ENCODE results near the gene C9orf78. TPM values are rescaled to one million over a fixed set of nuclear protein-coding genes. Genes with fewer than 3 reads are reported as not detected.

Gene C9orf78
- total and polyA plus RNA-seq, 2 donors (not counting 1 experiment from before 2014, with no cell fraction given): 39.8 to 88.6 TPM

- DNase-seq (ENCODE audit: low read depth in 2 of 2): no peak
- TF ChIP-seq CTCF (conservative IDR thresholded peaks at IDR 0.05 in 1 of 2, IDR thresholded peaks at IDR 0.05 in 1 of 2; ENCODE audit: low read depth in 1 of 2, low read length in 2 of 2) (no peak), EZH2 (IDR thresholded peaks at IDR 0.05; ENCODE audit: low read length, missing control alignments) (no peak)
- Histone ChIP-seq H3K4me1 (ENCODE audit: control insufficient read depth, extremely low read depth, insufficient read depth, low read length) (no peaks in the 10 kb centered on the region), H3K27ac (ENCODE audit: insufficient read depth, low read length) (no peak overlapping the region), H4K20me1 (ENCODE audit: control insufficient read depth, extremely low read depth, insufficient read depth, low read length) (no peaks in the 10 kb centered on the region), H2AFZ (ENCODE audit: low read length) (no peak overlapping the region), H3K36me3 (ENCODE audit: control insufficient read depth, insufficient read depth, low read length) (peaks cover 4% of the 10 kb centered on the region), H3K4me2 (ENCODE audit: extremely low read depth, insufficient read depth, low read length) (no peak overlapping the region), H3K9ac (ENCODE audit: insufficient read depth, low read length) (no peak overlapping the region), H3K79me2 (ENCODE audit: control insufficient read depth, insufficient read depth, low read length) (no peaks in the 10 kb centered on the region), H3K4me3 (replicated peaks in 1 of 4; ENCODE audit: control extremely low read depth in 1 of 4, insufficient read depth in 1 of 4, low read depth in 3 of 4, low read length in 4 of 4) (no peak overlapping the region), H3K27me3 (ENCODE audit: control insufficient read depth, insufficient read depth, low read length) (no peaks in the 10 kb centered on the region), H3K9me3 (ENCODE audit: control insufficient read depth, insufficient read depth, low read depth, low read length) (no peaks in the 10 kb centered on the region)
Observed at GRCh38 chr9:129858167-129858962, 23.3 kb upstream of the C9orf78 start.

DNA sequence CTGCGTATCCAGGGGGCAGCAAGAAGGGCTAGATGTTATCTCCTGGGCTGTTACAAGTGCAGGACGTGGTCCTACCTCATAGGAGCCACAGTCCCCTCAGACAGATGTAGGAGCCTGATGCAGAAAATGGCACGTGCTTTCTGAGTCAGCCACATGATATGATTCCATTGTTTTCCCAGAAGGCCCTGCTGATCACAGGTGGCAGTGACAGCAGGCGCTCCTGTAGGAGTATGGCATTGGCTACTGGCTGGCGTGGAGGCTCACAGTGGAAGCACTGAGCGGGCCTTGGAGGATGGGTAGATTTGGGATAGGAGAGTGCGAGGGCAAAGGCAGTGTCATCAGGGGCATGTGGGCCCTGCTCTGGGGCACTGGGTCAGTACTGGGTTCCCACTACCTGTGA, 22.1 kb upstream of the C9orf78 start:
- Histone ChIP-seq H3K27me3 (ENCODE audit: control insufficient read depth, insufficient read depth, low read length) (no peaks in the 10 kb centered on the region), H3K9me3 (ENCODE audit: control insufficient read depth, insufficient read depth, low read depth, low read length) (no peaks in the 10 kb centered on the region), H3K36me3 (ENCODE audit: control insufficient read depth, insufficient read depth, low read length) (peaks cover 6% of the 10 kb centered on the region), H4K20me1 (ENCODE audit: control insufficient read depth, extremely low read depth, insufficient read depth, low read length) (no peaks in the 10 kb centered on the region), H3K4me2 (ENCODE audit: extremely low read depth, insufficient read depth, low read length) (no peak overlapping the region), H3K79me2 (ENCODE audit: control insufficient read depth, insufficient read depth, low read length) (no peaks in the 10 kb centered on the region), H2AFZ (ENCODE audit: low read length) (no peak overlapping the region), H3K4me3 (replicated peaks in 1 of 4; ENCODE audit: control extremely low read depth in 1 of 4, insufficient read depth in 1 of 4, low read depth in 3 of 4, low read length in 4 of 4) (no peak overlapping the region), H3K9ac (ENCODE audit: insufficient read depth, low read length) (no peak overlapping the region), H3K27ac (ENCODE audit: insufficient read depth, low read length) (no peak overlapping the region), H3K4me1 (ENCODE audit: control insufficient read depth, extremely low read depth, insufficient read depth, low read length) (no peaks in the 10 kb centered on the region)
- TF ChIP-seq EZH2 (IDR thresholded peaks at IDR 0.05; ENCODE audit: low read length, missing control alignments) (no peak), CTCF (conservative IDR thresholded peaks at IDR 0.05 in 1 of 2, IDR thresholded peaks at IDR 0.05 in 1 of 2; ENCODE audit: low read depth in 1 of 2, low read length in 2 of 2) (no peak)
- no peak for DNase-seq (ENCODE audit: low read depth in 2 of 2)

GRCh38 chr9:129854588-129855110, 19.6 kb upstream of the C9orf78 start:
- Histone ChIP-seq H3K27ac (ENCODE audit: insufficient read depth, low read length) (no peak overlapping the region), H4K20me1 (ENCODE audit: control insufficient read depth, extremely low read depth, insufficient read depth, low read length) (no peaks in the 10 kb centered on the region), H3K79me2 (ENCODE audit: control insufficient read depth, insufficient read depth, low read length) (no peaks in the 10 kb centered on the region), H3K36me3 (ENCODE audit: control insufficient read depth, insufficient read depth, low read length) (peaks cover 6% of the 10 kb centered on the region), H3K4me1 (ENCODE audit: control insufficient read depth, extremely low read depth, insufficient read depth, low read length) (no peaks in the 10 kb centered on the region), H3K9ac (ENCODE audit: insufficient read depth, low read length) (no peak overlapping the region), H3K4me2 (ENCODE audit: extremely low read depth, insufficient read depth, low read length) (no peak overlapping the region), H3K27me3 (ENCODE audit: control insufficient read depth, insufficient read depth, low read length) (no peaks in the 10 kb centered on the region), H3K9me3 (ENCODE audit: control insufficient read depth, insufficient read depth, low read depth, low read length) (no peaks in the 10 kb centered on the region), H2AFZ (ENCODE audit: low read length) (no peak overlapping the region), H3K4me3 (replicated peaks in 1 of 4; ENCODE audit: control extremely low read depth in 1 of 4, insufficient read depth in 1 of 4, low read depth in 3 of 4, low read length in 4 of 4) (no peak overlapping the region)
- DNase-seq (ENCODE audit: low read depth in 2 of 2): no peak
- no peak for TF ChIP-seq EZH2 (IDR thresholded peaks at IDR 0.05; ENCODE audit: low read length, missing control alignments)
- TF ChIP-seq CTCF (conservative IDR thresholded peaks at IDR 0.05 in 1 of 2, IDR thresholded peaks at IDR 0.05 in 1 of 2; ENCODE audit: low read depth in 1 of 2, low read length in 2 of 2): no peak

Data from fibroblast of lung (primary cell).